GM23338 (cell line): ENCODE data around the gene PROC. TPM values are rescaled to one million over a fixed set of nuclear protein-coding genes. Genes with fewer than 3 reads are reported as not detected.

Experiments used
- ATAC-seq: fragments of 200-7000 bp; cut with Tn5 transposase; 3 replicates; pipeline ENCODE4 v1.9.1; 2020
- DNase-seq: peaks from one replicate; pipeline ENCODE4 v3.0.0-alpha.2; 2015; ENCODE audit warnings: low spot score
- H2AFZ ChIP-seq: fragments of 200-600 bp; sonication (generic); 2 replicates; pipeline ENCODE4 v1.8.0; 2016; ENCODE audit warnings: antibody characterized with exemption, mild to moderate bottlenecking, moderate library complexity
- H3F3A ChIP-seq: fragments of 200-600 bp; sonication (generic); replicated peaks from 2 replicates; pipeline ENCODE4 v1.8.0; 2017; ENCODE audit warnings: antibody characterized with exemption, mixed run types, low read depth
- H3K27ac ChIP-seq: fragments of 200-600 bp; sonication (generic); 2 replicates; pipeline ENCODE4 v1.6.1; 2016; ENCODE audit warnings: low read depth
- H3K27me3 ChIP-seq: fragments of 200-600 bp; sonication (generic); 2 replicates; pipeline ENCODE4 v1.8.0; 2016; ENCODE audit warnings: mild to moderate bottlenecking, mixed run types, moderate library complexity; ENCODE audit not compliant: insufficient read depth
- H3K36me3 ChIP-seq: fragments of 200-600 bp; sonication (generic); 2 replicates; pipeline ENCODE4 v1.8.0; 2016; ENCODE audit warnings: mild to moderate bottlenecking; ENCODE audit not compliant: insufficient read depth
- H3K4me1 ChIP-seq: fragments of 200-600 bp; sonication (generic); 2 replicates; pipeline ENCODE4 v1.8.0; 2016; ENCODE audit warnings: mild to moderate bottlenecking, moderate library complexity; ENCODE audit not compliant: insufficient read depth
- H3K4me2 ChIP-seq: fragments of 200-600 bp; sonication (generic); 2 replicates; pipeline ENCODE4 v1.7.1; 2017; ENCODE audit warnings: mixed run types
- H3K4me3 ChIP-seq: fragments of 200-600 bp; sonication (generic); 2 replicates; pipeline ENCODE4 v1.6.1; 2016; ENCODE audit warnings: mixed run types
- H3K79me2 ChIP-seq: fragments of 200-600 bp; sonication (generic); replicated peaks from 2 replicates; pipeline ENCODE4 v1.8.0; 2017; ENCODE audit warnings: mild to moderate bottlenecking; ENCODE audit not compliant: insufficient read depth
- H3K9me2 ChIP-seq: fragments of 200-600 bp; sonication (generic); 2 replicates; pipeline ENCODE4 v1.8.0; 2017; ENCODE audit not compliant: insufficient read depth
- H4K20me1 ChIP-seq: fragments of 200-600 bp; sonication (generic); replicated peaks from 2 replicates; pipeline ENCODE4 v1.8.0; 2017; ENCODE audit warnings: mild to moderate bottlenecking; ENCODE audit not compliant: insufficient read depth
- H3K27ac Mint-ChIP-seq: 2 replicates; pipeline ENCODE4 v1.8.0; 2020; ENCODE audit warnings: inconsistent platforms, mild to moderate bottlenecking, moderate library complexity, mixed read lengths
- H3K27me3 Mint-ChIP-seq: 3 replicates; pipeline ENCODE4 v1.8.0; 2022; ENCODE audit warnings: low read depth, mild to moderate bottlenecking, moderate library complexity, mixed read lengths, inconsistent platforms; ENCODE audit not compliant: insufficient read depth, poor library complexity
- H3K36me3 Mint-ChIP-seq: 3 replicates; pipeline ENCODE4 v1.8.0; 2021; ENCODE audit warnings: low read depth, mild to moderate bottlenecking, inconsistent platforms, moderate library complexity, mixed read lengths
- H3K4me1 Mint-ChIP-seq: 3 replicates; pipeline ENCODE4 v1.8.0; 2020; ENCODE audit warnings: mild to moderate bottlenecking, inconsistent platforms, mixed read lengths
- H3K4me3 Mint-ChIP-seq: 3 replicates; pipeline ENCODE4 v1.8.0; 2021; ENCODE audit warnings: moderate library complexity, mild to moderate bottlenecking, inconsistent platforms, mixed read lengths
- H3K9me3 Mint-ChIP-seq: 3 replicates; pipeline ENCODE4 v1.8.0; 2020; ENCODE audit warnings: moderate library complexity, mild to moderate bottlenecking, inconsistent platforms, mixed read lengths
- CREB1 ChIP-seq: fragments of 250-450 bp; sonication (Bioruptor Pico); IDR thresholded peaks from 2 replicates; pipeline ENCODE4 v1.5.0; 2020; ENCODE audit warnings: low read depth, mild to moderate bottlenecking, moderate library complexity
- ETS1 ChIP-seq: IDR thresholded peaks from 2 replicates; pipeline ENCODE4 v1.6.1; 2016; ENCODE audit warnings: antibody characterized with exemption
- EZH2phosphoT487 ChIP-seq: fragments of 200-600 bp; sonication (generic); IDR thresholded peaks from one replicate; pipeline ENCODE4 v1.8.1; 2018; ENCODE audit warnings: antibody characterized with exemption; ENCODE audit not compliant: unreplicated experiment
- JUNB ChIP-seq: IDR thresholded peaks from one replicate; pipeline ENCODE4 v1.6.1; 2016; ENCODE audit warnings: antibody characterized with exemption; ENCODE audit not compliant: unreplicated experiment
- NANOG ChIP-seq: IDR thresholded peaks from 2 replicates; pipeline ENCODE4 v1.6.1; 2016; ENCODE audit warnings: antibody characterized with exemption, borderline replicate concordance
- POLR2AphosphoS5 ChIP-seq: IDR thresholded peaks from 2 replicates; pipeline ENCODE4 v1.6.1; 2016; ENCODE audit warnings: antibody characterized with exemption, low read depth
- REST ChIP-seq: IDR thresholded peaks from one replicate; pipeline ENCODE4 v1.6.1; 2018; ENCODE audit warnings: antibody characterized with exemption; ENCODE audit not compliant: unreplicated experiment
- STAT1 ChIP-seq: IDR thresholded peaks from one replicate; pipeline ENCODE4 v1.6.1; 2016; ENCODE audit warnings: antibody characterized with exemption; ENCODE audit not compliant: unreplicated experiment
- ZNF114 ChIP-seq: fragments of 250-450 bp; sonication (Bioruptor Pico); IDR thresholded peaks from 2 replicates; pipeline ENCODE4 v1.5.0; 2020; ENCODE audit warnings: mild to moderate bottlenecking, moderate library complexity
- ZNF331 ChIP-seq: fragments of 250-450 bp; sonication (Bioruptor Pico); IDR thresholded peaks from 2 replicates; pipeline ENCODE4 v1.5.0; 2020; ENCODE audit warnings: low read depth, mild to moderate bottlenecking, moderate library complexity
- polyA plus RNA-seq: library from polyadenylated mRNA; unstranded; fragments of >200 nt; fragmentation: Nextera tagmentation; extraction: Ambion mirVana; gene quantifications from 2 replicates; pipeline ENCODE4 v1.2.1, GENCODE V29; 2016
- total RNA-seq: library from RNA; depleted of rRNA; stranded (reverse); fragments of >200 nt; shearing (Covaris generic); gene quantifications from 2 replicates; pipeline ENCODE4 v1.2.3, GENCODE V29; 2014

Gene PROC
- total and polyA plus RNA-seq, 2 experiments from 2014 or later = 1.7 to 2.4 TPM

- no peak overlapping the region for H3K27ac ChIP-seq
These were observed 23.7 kb upstream of the PROC start for GRCh38 chr2:127394492-127394891.

GRCh38 chr2:127397568-127398238 is 20.5 kb upstream of the PROC start:
- DNase-seq = no peak
- no peak overlapping the region for H3K27ac Mint-ChIP-seq
- H3K27me3 Mint-ChIP-seq = peaks cover 4% of the 10 kb centered on the region
- H3K4me2 ChIP-seq = no peak overlapping the region
- H3K4me1 ChIP-seq = peaks cover 9% of the 10 kb centered on the region
- peaks cover 7% of the 10 kb centered on the region; the same call in 2 of the 3 replicates for H3K4me1 Mint-ChIP-seq
- H2AFZ ChIP-seq = no peak overlapping the region
- no peaks in the 10 kb centered on the region for H3K79me2 ChIP-seq
- H3F3A ChIP-seq = no peaks in the 10 kb centered on the region
- H4K20me1 ChIP-seq = no peaks in the 10 kb centered on the region
- H3K36me3 ChIP-seq = no peaks in the 10 kb centered on the region; the same call in 1 of the 2 replicates
- H3K9me3 Mint-ChIP-seq = peaks cover 4% of the 10 kb centered on the region; the same call in 1 of the 3 replicates
- no peak overlapping the region for H3K4me3 Mint-ChIP-seq
- no peak overlapping the region for H3K27ac ChIP-seq
- no peaks in the 10 kb centered on the region for H3K9me2 ChIP-seq
- no peak for ATAC-seq
- peaks cover 7% of the 10 kb centered on the region for H3K36me3 Mint-ChIP-seq
- H3K4me3 ChIP-seq = no peak overlapping the region
- H3K27me3 ChIP-seq = 0 out of 2 replicates have a peak, but pooled peaks cover 6% of the 10 kb centered on the region
- TF ChIP-seq CREB1 (CRISPR knock-in tag) (no peak), ZNF114 (no peak), NANOG (no peak), POLR2AphosphoS5 (no peak), ETS1 (no peak)

More at GRCh38 chr2:127394492-127394891, 23.7 kb upstream of the PROC start:
- Mint-ChIP-seq H3K4me3 (no peak overlapping the region), H3K27me3 (peaks cover 4% of the 10 kb centered on the region), H3K4me1 (peaks cover 2% of the 10 kb centered on the region; the same call in 1 of the 3 replicates), H3K27ac (no peak overlapping the region), H3K36me3 (peaks cover 7% of the 10 kb centered on the region), H3K9me3 (peaks cover 4% of the 10 kb centered on the region; the same call in 1 of the 3 replicates)
- TF ChIP-seq REST (no peak), ZNF331 (no peak), ZNF114 (no peak), JUNB (no peak), POLR2AphosphoS5 (no peak), NANOG (no peak), EZH2phosphoT487 (no peak), STAT1 (no peak), CREB1 (CRISPR knock-in tag) (no peak)
- no peaks in the 10 kb centered on the region for H3K4me1 ChIP-seq
- no peaks in the 10 kb centered on the region for H3K27me3 ChIP-seq
- no peak overlapping the region for H2AFZ ChIP-seq
- H3F3A ChIP-seq = no peaks in the 10 kb centered on the region
- ATAC-seq = no peak
- H4K20me1 ChIP-seq = no peaks in the 10 kb centered on the region
- H3K36me3 ChIP-seq = no peaks in the 10 kb centered on the region; the same call in 1 of the 2 replicates
- DNase-seq = no peak
- H3K79me2 ChIP-seq = no peaks in the 10 kb centered on the region
- H3K4me3 ChIP-seq = no peak overlapping the region
- H3K4me2 ChIP-seq = no peak overlapping the region
- no peaks in the 10 kb centered on the region for H3K9me2 ChIP-seq
